ENCODE results near the gene ZNF407. TPM values are rescaled to one million over a fixed set of nuclear protein-coding genes. Genes with fewer than 3 reads are reported as not detected.
"Not testable (repeated sequence)": the region's sequence is repeated elsewhere in the genome, so short reads cannot be mapped to it uniquely, and the experiment has no call there.

ZNF407 gene
- total RNA-seq, 1 experiment from 2014 or later: 7.6 TPM

DNA sequence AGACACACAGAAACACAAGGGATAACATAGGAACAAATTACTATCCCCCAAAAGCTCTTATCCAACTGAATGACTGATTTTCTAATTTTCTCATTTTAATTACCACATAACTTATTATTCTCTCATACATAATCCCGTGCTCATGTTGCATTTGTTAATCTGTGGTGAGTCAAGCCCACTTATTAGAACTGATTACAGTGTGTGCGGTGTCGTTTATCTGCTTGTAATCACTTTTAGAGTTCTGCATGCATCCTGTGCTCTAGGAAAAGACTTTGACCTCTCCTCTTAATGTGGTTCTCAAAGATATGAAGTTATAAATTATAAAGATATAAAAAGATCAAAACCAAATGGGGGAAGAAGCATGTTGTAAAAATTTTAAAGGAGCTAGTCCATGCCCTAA is 33.7 kb upstream of the ZNF407 start (continued):
- TF ChIP-seq ZNF274 (IDR thresholded peaks at IDR 0.05; ENCODE audit: low read depth, low read length) (no peak), POLR2AphosphoS5 (IDR thresholded peaks at IDR 0.05; ENCODE audit: low read depth, low read length) (no peak)

- POLR2A ChIA-PET; H3K4me2 ChIP-seq (ENCODE audit: low read length); H4K20me1 ChIP-seq (ENCODE audit: insufficient read depth); H3K27ac ChIP-seq (ENCODE audit: low read depth, low read length); ATAC-seq; H3K9me2 ChIP-seq (ENCODE audit: insufficient read depth); BruUV-seq (replicated peaks); DNase-seq (ENCODE audit: low read depth, low spot score); H3K4me3 ChIP-seq (replicated peaks in 1 of 2; ENCODE audit: low read depth in 1 of 2, low read length in 2 of 2); CTCF ChIA-PET; H3K9ac ChIP-seq (ENCODE audit: low read length); H3K36me3 ChIP-seq (ENCODE audit: control insufficient read depth in 1 of 2, insufficient read depth in 2 of 2, low read length in 2 of 2); H2AFZ ChIP-seq (ENCODE audit: low read depth, low read length, poor library complexity, severe bottlenecking); H3K4me1 ChIP-seq (ENCODE audit: control insufficient read depth in 1 of 2, insufficient read depth in 2 of 2, low read length in 2 of 2); RAD21 ChIA-PET (ENCODE audit: low non-redundant PET in 1 of 2, low total read pairs in 2 of 2, uncharacterized antibody in 2 of 2, unreplicated experiment in 2 of 2); H3K9me3 ChIP-seq (ENCODE audit: control insufficient read depth in 1 of 2, insufficient read depth in 1 of 2, low read depth in 1 of 2, low read length in 2 of 2); intact Hi-C loops (cut with micrococcal nuclease); H3K79me2 ChIP-seq (ENCODE audit: insufficient read depth, low read length): not testable (repeated sequence)
- H3K27me3 ChIP-seq (ENCODE audit: insufficient read depth, low read length): peaks cover 15% of the 10 kb centered on the region
Observed at GRCh38 chr18:74565164-74565563, 32.5 kb upstream of the ZNF407 start.

DNA sequence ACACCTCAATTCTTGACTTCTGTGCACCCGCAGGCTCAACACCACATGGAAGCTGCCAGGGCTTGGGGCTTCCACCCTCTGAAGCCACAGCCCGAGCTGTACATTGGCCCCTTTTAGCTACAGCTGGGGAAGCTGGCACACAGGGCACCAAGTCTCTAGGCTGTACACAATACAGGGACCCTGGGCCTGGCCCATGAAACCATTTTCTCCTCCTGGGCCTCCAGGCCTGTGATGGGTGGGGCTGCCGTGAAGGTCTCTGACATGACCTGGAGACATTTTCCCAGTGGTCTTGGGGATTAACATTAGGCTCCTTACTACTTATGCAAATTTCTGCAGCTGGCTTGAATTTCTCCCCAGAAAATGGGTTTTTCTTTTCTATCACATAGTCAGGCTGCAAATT is 31.7 kb upstream of the ZNF407 start:
- H3K27ac ChIP-seq (ENCODE audit: low read depth, low read length); POLR2A ChIA-PET: not testable (repeated sequence)

More for the DNA sequence above, 31.7 kb upstream of the ZNF407 start:
- H3K9me3 ChIP-seq (ENCODE audit: control insufficient read depth in 1 of 2, insufficient read depth in 1 of 2, low read depth in 1 of 2, low read length in 2 of 2); DNase-seq (ENCODE audit: low read depth, low spot score); H3K79me2 ChIP-seq (ENCODE audit: insufficient read depth, low read length); intact Hi-C loops (cut with micrococcal nuclease); ATAC-seq; H3K36me3 ChIP-seq (ENCODE audit: control insufficient read depth in 1 of 2, insufficient read depth in 2 of 2, low read length in 2 of 2); RAD21 ChIA-PET (ENCODE audit: low non-redundant PET in 1 of 2, low total read pairs in 2 of 2, uncharacterized antibody in 2 of 2, unreplicated experiment in 2 of 2); CTCF ChIA-PET; BruUV-seq (replicated peaks); H3K4me3 ChIP-seq (replicated peaks in 1 of 2; ENCODE audit: low read depth in 1 of 2, low read length in 2 of 2); H3K9me2 ChIP-seq (ENCODE audit: insufficient read depth); H2AFZ ChIP-seq (ENCODE audit: low read depth, low read length, poor library complexity, severe bottlenecking); H3K9ac ChIP-seq (ENCODE audit: low read length); H4K20me1 ChIP-seq (ENCODE audit: insufficient read depth); H3K4me2 ChIP-seq (ENCODE audit: low read length); H3K4me1 ChIP-seq (ENCODE audit: control insufficient read depth in 1 of 2, insufficient read depth in 2 of 2, low read length in 2 of 2): not testable (repeated sequence)
- H3K27me3 ChIP-seq (ENCODE audit: insufficient read depth, low read length): peaks cover 18% of the 10 kb centered on the region
